H1 (cell line): ENCODE data around the gene MAGEA9B. TPM values are rescaled to one million over a fixed set of nuclear protein-coding genes. Genes with fewer than 3 reads are reported as not detected.

ENCODE experiments used
- ASH2L ChIP-seq: fragments of 200-600, 300-600 bp; sonication (generic); IDR thresholded peaks from one replicate; pipeline ENCODE4 v1.7.1; 2017; ENCODE audit warnings: low read length
- BRCA1 ChIP-seq: IDR thresholded peaks from 2 replicates; pipeline ENCODE4 v1.6.1; 2012; ENCODE audit warnings: low read depth, low read length, improper control_type of control experiment
- CHD2 ChIP-seq: IDR thresholded peaks from 2 replicates; pipeline ENCODE4 v1.6.1; 2012; ENCODE audit warnings: low read length, improper control_type of control experiment
- CTCF ChIP-seq, 3 experiments: IDR thresholded peaks; 1 replicate in 2 of 3; 2 replicates in 1 of 3; pipeline versions ENCODE4 v1.5.1 to v1.6.1; 2011; ENCODE audit warnings: low read length in 3 of 3, mild to moderate bottlenecking in 3 of 3, inconsistent platforms in 2 of 3, low read depth in 1 of 3, moderate library complexity in 1 of 3; ENCODE audit not compliant: insufficient read depth in 1 of 3; ENCODE audit errors: control extremely low read depth in 1 of 3
- HDAC6 ChIP-seq: IDR thresholded peaks from one replicate; pipeline ENCODE4 v1.7.1; 2012; ENCODE audit warnings: low read depth, mild to moderate bottlenecking, inconsistent platforms, low read length, moderate library complexity
- KDM4A ChIP-seq: IDR thresholded peaks from one replicate; pipeline ENCODE4 v1.7.1; 2012; ENCODE audit warnings: low read depth, mild to moderate bottlenecking, moderate library complexity, low read length, inconsistent platforms; ENCODE audit not compliant: severe bottlenecking
- NRF1 ChIP-seq: IDR thresholded peaks from 2 replicates; pipeline ENCODE4 v1.6.1; 2011; ENCODE audit warnings: mild to moderate bottlenecking, low read depth, low read length, improper control_type of control experiment
- RFX5 ChIP-seq: IDR thresholded peaks from 2 replicates; pipeline ENCODE4 v1.6.1; 2011; ENCODE audit warnings: low read depth, low read length, improper control_type of control experiment, borderline replicate concordance
- SIN3A ChIP-seq, 2 experiments: IDR thresholded peaks in 1 of 2; conservative IDR thresholded peaks in 1 of 2; 2 replicates each; pipeline ENCODE4 v1.6.1; 2011 to 2012; ENCODE audit warnings: low read length in 2 of 2, improper control_type of control experiment in 1 of 2, low read depth in 1 of 2, mild to moderate bottlenecking in 1 of 2
- TAF7 ChIP-seq: optimal IDR thresholded peaks from 2 replicates; pipeline ENCODE3; 2011; ENCODE audit warnings: low read depth, mild to moderate bottlenecking, inconsistent platforms, low read length, moderate library complexity, borderline replicate concordance
- polyA plus RNA-seq, 7 experiments: library from polyadenylated mRNA; depleted of rRNA in 3 of 7; stranded (reverse) in 5 of 7; unstranded in 2 of 7; fragments of >200 nt in 5 of 7; fragments of 200-250 nt in 2 of 7; gene quantifications; 1 replicate in 5 of 7; 2 replicates in 1 of 7; 4 replicates in 1 of 7; pipeline versions ENCODE4 v1.2.1 to v1.2.3, GENCODE V29; 2011 to 2013; ENCODE audit warnings: missing spikeins in 2 of 7, mixed read lengths in 2 of 7
- total RNA-seq: library from RNA; stranded (reverse); fragmentation: NEBNext Ultra II Directional; extraction: Animal tissue kit (Norgen Biotek cat#: 25700); gene quantifications from 2 replicates; pipeline ENCODE4 v1.2.1, GENCODE V29; 2021

The MAGEA9B gene
- total and polyA plus RNA-seq, 2 of the 8 experiments (the other 6 are each of a cell fraction or from before 2014, with no cell fraction given) = 0.06 TPM; not detected in 1

DNA sequence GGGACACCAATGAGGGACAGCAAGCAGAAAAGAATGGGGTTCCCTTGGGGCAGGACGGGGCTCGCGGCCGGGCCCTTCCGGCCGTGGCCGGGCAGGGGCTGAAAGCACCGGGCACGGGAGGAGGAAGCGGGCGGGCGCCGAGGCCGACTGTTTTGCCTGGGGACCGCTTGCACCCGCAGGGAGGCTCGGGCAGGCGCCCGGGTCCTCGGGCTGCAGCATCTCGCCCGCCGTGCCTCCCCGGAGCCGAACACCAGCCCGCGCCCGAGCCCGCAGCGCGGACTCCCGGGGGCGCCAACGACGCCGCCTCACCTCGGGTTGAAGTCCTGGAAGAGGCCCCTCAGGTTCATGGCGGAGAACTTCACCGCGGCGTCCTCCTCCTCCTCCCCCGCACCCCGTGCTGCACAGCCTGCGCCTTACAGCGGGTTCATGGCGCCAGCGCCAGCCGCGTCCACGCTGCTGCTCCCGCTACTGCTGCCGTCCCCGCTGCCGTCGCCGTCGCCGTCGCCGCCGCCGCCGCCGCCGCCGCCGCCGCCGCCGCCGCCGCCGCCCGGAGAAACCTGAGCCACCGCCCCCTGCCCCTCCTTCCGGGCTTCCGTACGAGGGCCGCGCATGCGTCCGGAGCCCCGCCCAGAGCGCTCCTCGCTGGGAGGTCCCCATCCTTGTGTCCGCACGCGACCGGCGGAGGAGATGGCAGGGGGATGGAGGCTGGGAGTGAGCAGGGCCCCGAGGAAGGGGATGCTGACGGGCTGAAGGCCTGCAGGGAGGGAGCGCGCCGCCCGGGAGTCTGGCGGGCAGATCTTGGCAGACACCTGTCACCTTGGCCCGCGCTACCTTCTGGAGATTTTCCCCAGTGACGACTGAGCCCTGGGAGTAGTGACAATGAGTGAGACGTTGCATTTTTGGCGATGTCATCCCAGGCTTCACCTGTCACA is 44.2 kb upstream of the MAGEA9B start, which contains the start of gene TMEM185A (continued):
- no peak for TF ChIP-seq RFX5
- no peak for TF ChIP-seq CTCF (IDR thresholded peaks at IDR 0.05; ENCODE audit: control extremely low read depth in 1 of 3, insufficient read depth in 1 of 3, low read depth in 1 of 3, low read length in 3 of 3)
- TF ChIP-seq HDAC6 = no peak
- TF ChIP-seq ASH2L = peak; percentile 37
- TF ChIP-seq SIN3A (conservative IDR thresholded peaks at IDR 0.05 in 1 of 2, IDR thresholded peaks at IDR 0.05 in 1 of 2; ENCODE audit: low read depth in 1 of 2, low read length in 2 of 2) = peak in 1 of 2 experiments; percentile 27; a peak in 2 of 4 replicates
- TF ChIP-seq CHD2 = no peak
- TF ChIP-seq NRF1 = peak; percentile 53
- no peak for TF ChIP-seq BRCA1
- TF ChIP-seq KDM4A = peak; percentile 61
- peak; percentile 31 for TF ChIP-seq TAF7
